Testis (tissue), 2 donors: ENCODE data around the gene BCL7A.

ENCODE experiments used
- POLR2A ChIP-seq: fragments of 450-650 bp; IDR thresholded peaks from one replicate; pipeline ENCODE4 v1.6.1; 2017; ENCODE audit warnings: antibody characterized with exemption, mild to moderate bottlenecking, moderate library complexity
- TF ChIP-seq, protein P1 (sequence below), 3 experiments: fragments of 450-650 bp in 2 of 3; fragments of 200-600 bp in 1 of 3; sonication (generic) in 1 of 3; IDR thresholded peaks; one replicate each; pipeline ENCODE4 v1.5.1; 2016 to 2019; ENCODE audit warnings: antibody characterized with exemption in 3 of 3, mild to moderate bottlenecking in 2 of 3, moderate library complexity in 1 of 3

DNA sequence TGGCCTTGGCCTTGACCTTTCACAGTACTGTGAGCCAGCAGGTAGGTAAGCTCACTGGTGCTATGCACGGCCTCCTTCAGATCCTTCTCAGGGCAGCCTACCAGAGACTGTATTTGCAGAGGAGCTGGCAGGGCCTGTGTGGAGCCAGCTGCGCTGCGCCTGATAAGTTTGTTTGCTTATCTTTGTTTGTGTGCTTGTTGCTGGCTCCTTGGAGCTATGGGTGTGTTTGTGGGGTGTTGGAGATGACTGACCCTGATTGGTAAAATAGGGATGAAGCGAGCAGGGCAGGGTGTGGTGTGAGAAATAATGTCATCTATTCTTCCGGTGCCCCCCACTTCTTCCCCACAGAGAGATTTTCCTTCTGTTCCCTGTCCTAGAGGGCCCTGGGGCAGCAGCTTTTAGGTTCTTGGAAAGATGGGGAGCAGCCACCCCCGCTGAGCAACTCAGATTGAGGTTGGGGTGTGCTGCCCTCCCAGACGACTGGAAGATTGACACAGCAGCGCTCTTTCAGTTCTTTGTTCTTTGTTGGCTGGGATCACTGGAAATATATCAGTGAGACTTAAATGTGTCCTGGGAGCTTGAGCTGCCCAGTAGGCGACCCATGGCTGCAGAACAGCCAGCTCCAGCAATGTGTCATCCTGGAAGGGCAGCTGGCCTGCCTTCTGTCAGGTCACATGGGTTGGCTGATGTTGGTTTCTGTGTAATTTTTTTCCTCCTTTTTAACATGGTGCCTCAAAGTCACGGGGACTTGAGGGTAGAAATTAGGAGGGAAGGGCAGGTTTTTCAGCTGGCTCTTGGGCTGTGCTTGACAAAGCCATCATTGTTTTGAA, 76.5 kb downstream of the BCL7A start:
- TF ChIP-seq, protein P1, sequence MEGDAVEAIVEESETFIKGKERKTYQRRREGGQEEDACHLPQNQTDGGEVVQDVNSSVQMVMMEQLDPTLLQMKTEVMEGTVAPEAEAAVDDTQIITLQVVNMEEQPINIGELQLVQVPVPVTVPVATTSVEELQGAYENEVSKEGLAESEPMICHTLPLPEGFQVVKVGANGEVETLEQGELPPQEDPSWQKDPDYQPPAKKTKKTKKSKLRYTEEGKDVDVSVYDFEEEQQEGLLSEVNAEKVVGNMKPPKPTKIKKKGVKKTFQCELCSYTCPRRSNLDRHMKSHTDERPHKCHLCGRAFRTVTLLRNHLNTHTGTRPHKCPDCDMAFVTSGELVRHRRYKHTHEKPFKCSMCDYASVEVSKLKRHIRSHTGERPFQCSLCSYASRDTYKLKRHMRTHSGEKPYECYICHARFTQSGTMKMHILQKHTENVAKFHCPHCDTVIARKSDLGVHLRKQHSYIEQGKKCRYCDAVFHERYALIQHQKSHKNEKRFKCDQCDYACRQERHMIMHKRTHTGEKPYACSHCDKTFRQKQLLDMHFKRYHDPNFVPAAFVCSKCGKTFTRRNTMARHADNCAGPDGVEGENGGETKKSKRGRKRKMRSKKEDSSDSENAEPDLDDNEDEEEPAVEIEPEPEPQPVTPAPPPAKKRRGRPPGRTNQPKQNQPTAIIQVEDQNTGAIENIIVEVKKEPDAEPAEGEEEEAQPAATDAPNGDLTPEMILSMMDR (IDR thresholded peaks at IDR 0.05): no peak
- TF ChIP-seq POLR2A: no peak
